PC-3 (cell line): Measurements from ENCODE around the gene ZNF697. TPM values are rescaled to one million over a fixed set of nuclear protein-coding genes. Genes with fewer than 3 reads are reported as not detected.
A peak's percentile ranks its signal among the peaks of the same experiment; 100 is the strongest.
"Not testable (repeated sequence)": the region's sequence is repeated elsewhere in the genome, so short reads cannot be mapped to it uniquely, and the experiment has no call there.

ENCODE experiments used
- ATAC-seq: fragments of 200-7000 bp; cut with Tn5 transposase; 2 replicates; pipeline ENCODE4 v1.9.1; 2020; ENCODE audit warnings: mild to moderate bottlenecking, moderate library complexity
- BruUV-seq: library from RNA; stranded (reverse); fragments of 400-500 nt; replicated peaks from 2 replicates; lab custom pipeline; 2021; lab: Mats Ljungman, UMichigan
- CTCF ChIA-PET: fragments of 300-600 bp; sonication (Branson Sonifier 250); formaldehyde crosslinking; loops from one replicate; lab custom pipeline; 2022; ENCODE audit warnings: antibody characterized with exemption; lab: Charles Lee
- POLR2A ChIA-PET: fragments of 300-600 bp; sonication (Branson Sonifier 250); formaldehyde crosslinking; loops from one replicate; lab custom pipeline; 2022; ENCODE audit warnings: antibody characterized with exemption; ENCODE audit not compliant: unreplicated experiment; lab: Charles Lee
- DNase-seq: peaks from one replicate; pipeline ENCODE4 v3.0.0-alpha.2; 2015
- H2AFZ ChIP-seq: fragments of 300-600 bp; sonication (generic); 2 replicates; pipeline ENCODE4 v1.6.0; 2016; ENCODE audit warnings: antibody characterized with exemption, low read length
- H3F3A ChIP-seq: fragments of 300-600 bp; sonication (generic); one replicate; pipeline ENCODE4 v1.6.0; 2017; ENCODE audit warnings: antibody characterized with exemption, low read length, control low read depth, mild to moderate bottlenecking; ENCODE audit not compliant: unreplicated experiment
- H3K27ac ChIP-seq: fragments of 300-600 bp; sonication (generic); 2 replicates; pipeline ENCODE4 v1.5.1; 2016; ENCODE audit warnings: mild to moderate bottlenecking, low read length
- H3K27me3 ChIP-seq: fragments of 300-600 bp; sonication (generic); 2 replicates; pipeline ENCODE4 v1.6.1; 2016; ENCODE audit warnings: low read length, mixed read lengths
- H3K36me3 ChIP-seq: fragments of 300-600 bp; sonication (generic); 2 replicates; pipeline ENCODE4 v1.6.1; 2016; ENCODE audit warnings: low read depth, mixed run types, low read length, mixed read lengths
- H3K4me1 ChIP-seq: fragments of 300-600 bp; sonication (generic); 2 replicates; pipeline ENCODE4 v1.5.1; 2016; ENCODE audit warnings: low read length; ENCODE audit not compliant: insufficient read depth
- H3K4me2 ChIP-seq: fragments of 300-600 bp; sonication (generic); 2 replicates; pipeline ENCODE4 v1.6.0; 2016; ENCODE audit warnings: low read length
- H3K4me3 ChIP-seq: fragments of 300-600 bp; sonication (generic); 2 replicates; pipeline ENCODE4 v1.5.1; 2016; ENCODE audit warnings: mild to moderate bottlenecking, low read length, mixed read lengths
- H3K79me2 ChIP-seq: fragments of 300-600 bp; sonication (generic); 2 replicates; pipeline ENCODE4 v1.6.1; 2017; ENCODE audit warnings: low read length, mixed read lengths
- H3K9ac ChIP-seq: fragments of 300-600 bp; sonication (generic); 2 replicates; pipeline ENCODE4 v1.6.0; 2016; ENCODE audit warnings: mild to moderate bottlenecking, low read length
- H3K9me2 ChIP-seq: fragments of 300-600 bp; sonication (generic); replicated peaks from 2 replicates; pipeline ENCODE4 v1.6.1; 2016; ENCODE audit warnings: mixed run types, low read length, mixed read lengths
- H3K9me3 ChIP-seq: fragments of 300-600 bp; sonication (generic); 2 replicates; pipeline ENCODE4 v1.6.1; 2016; ENCODE audit warnings: low read length, mixed read lengths
- H4K20me1 ChIP-seq: fragments of 300-600 bp; sonication (generic); 2 replicates; pipeline ENCODE4 v1.6.1; 2016; ENCODE audit warnings: low read length, mixed read lengths
- CTCF ChIP-seq: fragments of 300-600 bp; sonication (generic); conservative IDR thresholded peaks from 2 replicates; pipeline ENCODE4 v1.5.1; 2017; ENCODE audit warnings: antibody characterized with exemption, low read depth, mild to moderate bottlenecking, low read length
- EZH2 ChIP-seq: fragments of 300-600 bp; sonication (generic); IDR thresholded peaks from one replicate; pipeline ENCODE4 v1.6.1; 2017; ENCODE audit warnings: antibody characterized with exemption, mild to moderate bottlenecking, low read length; ENCODE audit not compliant: unreplicated experiment
- EZH2phosphoT487 ChIP-seq: fragments of 300-600 bp; sonication (generic); IDR thresholded peaks from 2 replicates; pipeline ENCODE4 v1.6.1; 2018; ENCODE audit warnings: mild to moderate bottlenecking, antibody characterized with exemption, low read length, borderline replicate concordance
- intact Hi-C: fragments of 100-400 bp; cut with micrococcal nuclease; formaldehyde crosslinking; loops from 2 replicates; pipeline ENCODE4 v1.9.0; 2023
- total RNA-seq: library from RNA; depleted of rRNA; stranded (reverse); fragments of >200 nt; gene quantifications from 2 replicates; pipeline ENCODE4 v1.2.3, GENCODE V29; 2014

The ZNF697 gene
- total RNA-seq, 1 experiment from 2014 or later, result 5.3 TPM

- no peak overlapping the region for H3K4me3 ChIP-seq
- H2AFZ ChIP-seq, result no peak overlapping the region
- ChIA-PET POLR2A (no interaction called here), CTCF (no interaction called here)
- H4K20me1 ChIP-seq, result no peaks in the 10 kb centered on the region
- no peak for TF ChIP-seq EZH2
- TF ChIP-seq EZH2phosphoT487, result no peak
- DNase-seq, result no peak
- H3F3A ChIP-seq, result no peaks in the 10 kb centered on the region
- no peaks in the 10 kb centered on the region for H3K9me2 ChIP-seq
- no peak overlapping the region for H3K27ac ChIP-seq
- no peak overlapping the region for H3K4me2 ChIP-seq
- no TSS peak for BruUV-seq
- no peaks in the 10 kb centered on the region for H3K9me3 ChIP-seq
- intact Hi-C loops, result no loop called here
- H3K36me3 ChIP-seq, result no peaks in the 10 kb centered on the region
- no peak overlapping the region for H3K9ac ChIP-seq
- no peak for ATAC-seq
- no peaks in the 10 kb centered on the region for H3K27me3 ChIP-seq
- peaks cover 6% of the 10 kb centered on the region; the same call in 1 of the 2 replicates for H3K4me1 ChIP-seq
- H3K79me2 ChIP-seq, result no peaks in the 10 kb centered on the region
Observed at GRCh38 chr1:119590393-119590792, 57.7 kb downstream of the ZNF697 start.

- no peak overlapping the region for H2AFZ ChIP-seq
- H4K20me1 ChIP-seq, result no peaks in the 10 kb centered on the region
- H3K9me2 ChIP-seq, result no peaks in the 10 kb centered on the region
- ChIA-PET CTCF (no interaction called here), POLR2A (no interaction called here)
- H3K9me3 ChIP-seq, result no peaks in the 10 kb centered on the region
- H3K4me3 ChIP-seq, result no peak overlapping the region
- no peak for ATAC-seq
- no peak for TF ChIP-seq EZH2phosphoT487
- no peak for TF ChIP-seq CTCF
- no peak for TF ChIP-seq EZH2
- H3K4me2 ChIP-seq, result no peak overlapping the region
- no TSS peak for BruUV-seq
- H3F3A ChIP-seq, result no peaks in the 10 kb centered on the region
- no peak for DNase-seq
- H3K27ac ChIP-seq, result no peak overlapping the region
- intact Hi-C loops, result loop anchor here (10.0 kb wide), 1 partner anchor 114 kb away; no protein-coding TSS in a partner anchor
- no peaks in the 10 kb centered on the region for H3K79me2 ChIP-seq
- no peaks in the 10 kb centered on the region for H3K4me1 ChIP-seq
- no peaks in the 10 kb centered on the region for H3K36me3 ChIP-seq
- H3K27me3 ChIP-seq, result no peaks in the 10 kb centered on the region
- H3K9ac ChIP-seq, result no peak overlapping the region
Observed at GRCh38 chr1:119588621-119589020, 59.4 kb downstream of the ZNF697 start.

GRCh38 chr1:119587341-119587740, 60.7 kb downstream of the ZNF697 start:
- DNase-seq (peak; percentile 26), ATAC-seq (no peak)
- no peaks in the 10 kb centered on the region for H3K9me3 ChIP-seq
- CTCF ChIA-PET, result no interaction called here
- TF ChIP-seq CTCF, result no peak
- TF ChIP-seq EZH2, result no peak
- TF ChIP-seq EZH2phosphoT487, result no peak
- no peaks in the 10 kb centered on the region for H3K79me2 ChIP-seq
- no peak overlapping the region for H2AFZ ChIP-seq
- intact Hi-C loops, result loop anchor here (10.0 kb wide), 1 partner anchor 113 kb away; no protein-coding TSS in a partner anchor
- H3K9ac ChIP-seq, result no peak overlapping the region
- H3F3A ChIP-seq, result no peaks in the 10 kb centered on the region
- no TSS peak for BruUV-seq
- H3K27ac ChIP-seq, result no peak overlapping the region
- H3K36me3 ChIP-seq, result no peaks in the 10 kb centered on the region
- POLR2A ChIA-PET, result no interaction called here
- H3K27me3 ChIP-seq, result no peaks in the 10 kb centered on the region
- no peak overlapping the region for H3K4me2 ChIP-seq
- no peaks in the 10 kb centered on the region for H3K9me2 ChIP-seq
- H3K4me3 ChIP-seq, result no peak overlapping the region
- H3K4me1 ChIP-seq, result no peaks in the 10 kb centered on the region
- no peaks in the 10 kb centered on the region for H4K20me1 ChIP-seq

GRCh38 chr1:119585801-119586200, 62.3 kb downstream of the ZNF697 start:
- H3K27me3 ChIP-seq, DNase-seq, H3K9me3 ChIP-seq, H3K27ac ChIP-seq, H3K9ac ChIP-seq, H3K9me2 ChIP-seq, ATAC-seq, H3F3A ChIP-seq, POLR2A ChIA-PET, H4K20me1 ChIP-seq, H3K36me3 ChIP-seq, CTCF ChIA-PET, H3K4me2 ChIP-seq, H3K4me1 ChIP-seq, H2AFZ ChIP-seq, H3K4me3 ChIP-seq, H3K79me2 ChIP-seq, BruUV-seq: not testable (repeated sequence)
- intact Hi-C loops, result loop anchor here (10.0 kb wide), 1 partner anchor 111 kb away; no protein-coding TSS in a partner anchor
